ENCODE results near the gene IL2RA.

IL2RA gene

DNA sequence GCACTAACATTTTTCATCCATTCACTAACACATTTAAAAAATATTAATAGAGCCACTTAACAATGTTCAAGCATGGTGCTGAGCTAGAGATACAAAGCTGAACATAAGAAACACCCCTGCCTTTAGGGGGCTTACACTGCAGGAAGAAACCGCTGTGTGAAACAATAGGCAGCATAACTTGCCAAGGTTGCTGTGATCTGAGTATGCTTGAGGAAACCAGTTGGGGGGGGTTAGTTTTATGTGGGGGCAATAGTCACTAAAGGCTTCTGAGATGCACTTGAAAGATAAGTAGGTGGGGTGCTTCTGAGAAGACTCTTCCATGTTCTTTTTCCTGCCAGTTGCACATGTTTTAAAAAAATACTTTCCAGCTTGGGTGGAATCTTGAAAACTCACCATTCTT, 29.5 kb upstream of the IL2RA start:
- TF ChIP-seq ZFX (IDR thresholded peaks at IDR 0.05) (no peak), CTCF (conservative IDR thresholded peaks at IDR 0.05) (no peak)
- H3K27ac ChIP-seq = no peak overlapping the region

- TF ChIP-seq ZFX (IDR thresholded peaks at IDR 0.05) (no peak; the same call in none of the 2 replicates), CTCF (conservative IDR thresholded peaks at IDR 0.05) (no peak)
- H3K27ac ChIP-seq = peak overlapping the region; percentile 86
Measured at GRCh38 chr10:6089334-6090219, 27.4 kb upstream of the IL2RA start.

DNA sequence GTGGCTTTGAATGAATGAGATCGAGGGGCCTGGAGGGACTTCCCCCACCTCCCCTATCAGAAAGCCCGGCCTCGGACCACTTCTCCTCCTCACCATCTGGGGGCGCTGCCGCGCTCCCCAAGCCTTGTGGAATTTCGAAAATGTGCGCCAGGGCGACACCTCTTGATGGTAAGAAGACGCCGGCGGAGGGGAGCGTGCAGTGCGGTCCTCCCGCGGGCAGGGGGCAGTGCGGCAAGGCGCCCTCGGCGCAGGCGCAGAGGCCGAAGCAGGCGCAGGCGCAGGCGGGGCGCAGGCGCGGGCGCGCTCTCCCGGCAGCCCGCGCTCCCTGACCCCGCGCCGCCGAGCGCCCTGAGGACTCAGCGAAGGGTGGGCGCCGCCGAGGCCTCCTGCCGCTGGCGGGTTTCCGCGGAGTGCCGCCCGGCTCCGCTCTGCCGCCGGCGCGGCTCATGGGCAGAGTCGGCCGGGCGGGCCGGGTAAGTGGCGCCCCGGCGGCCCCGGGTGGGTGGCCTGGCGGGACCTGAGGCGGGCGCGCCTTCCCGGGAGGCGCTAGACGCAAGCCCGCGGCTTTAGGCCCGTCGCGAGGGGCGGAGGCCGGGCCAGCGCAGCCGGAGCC, 26.7 kb upstream of the IL2RA start, which contains the start of gene RBM17:
TSS of gene RBM17 (plus strand) at position 314 of the 613 bp plus-strand sequence. CDS start 8,032 bp downstream, outside the sequence.
- TF ChIP-seq ZFX (IDR thresholded peaks at IDR 0.05) = peak; percentile 100
- TF ChIP-seq CTCF (conservative IDR thresholded peaks at IDR 0.05) = peak; percentile 100
- peak within 1 kb of the TSS; percentile 86 for H3K27ac ChIP-seq

- TF ChIP-seq ZFX (IDR thresholded peaks at IDR 0.05) (no peak), CTCF (conservative IDR thresholded peaks at IDR 0.05) (peak; percentile 95)
- no peak overlapping the region for H3K27ac ChIP-seq
Measured at GRCh38 chr10:6086375-6087233, 24.4 kb upstream of the IL2RA start.

DNA sequence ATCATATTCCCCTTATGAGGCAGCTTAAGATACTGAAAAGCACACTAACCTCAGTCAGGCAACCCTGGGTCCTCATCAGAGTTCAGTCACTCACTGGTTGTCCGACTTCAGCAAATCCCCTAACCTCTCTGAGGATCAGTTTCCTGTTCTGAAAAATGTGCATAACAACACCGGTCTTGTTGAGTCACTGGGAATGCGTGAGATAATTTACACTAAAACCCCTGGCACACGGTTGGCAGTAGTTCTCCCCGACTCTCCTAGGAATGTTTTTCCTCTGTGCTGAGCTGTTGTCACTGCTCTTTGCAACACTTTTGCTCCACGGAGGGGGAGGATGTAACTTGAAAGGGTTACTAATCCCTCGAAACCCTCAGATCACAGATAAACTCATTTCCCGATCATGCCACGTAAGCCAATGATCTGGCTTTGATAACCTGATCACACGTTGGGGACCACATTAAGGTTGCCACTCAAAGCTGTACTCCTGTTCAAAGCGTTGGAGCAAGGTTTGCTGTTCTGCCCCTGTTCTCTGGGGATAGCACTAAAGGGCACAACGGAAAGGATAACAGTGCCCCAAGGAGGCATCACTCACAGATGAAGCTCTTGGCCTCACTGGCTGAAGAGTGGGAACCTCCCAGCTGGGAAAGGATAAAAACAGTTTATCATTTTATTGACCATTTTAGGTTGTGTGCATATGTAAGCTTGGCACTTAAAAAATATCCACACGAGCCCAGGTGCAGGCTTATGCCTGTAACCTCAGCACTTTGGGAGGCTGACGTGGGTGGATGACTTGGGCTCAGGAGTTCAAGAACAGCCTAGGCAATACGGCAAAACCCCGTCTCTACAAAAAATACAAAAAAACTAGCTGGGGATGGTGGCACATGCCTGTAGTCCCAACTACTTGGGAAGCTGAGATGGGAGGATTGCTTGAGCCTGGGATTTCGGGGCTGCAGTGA, 21.6 kb upstream of the IL2RA start:
- no peak overlapping the region for H3K27ac ChIP-seq
- TF ChIP-seq CTCF (conservative IDR thresholded peaks at IDR 0.05) (no peak), ZFX (IDR thresholded peaks at IDR 0.05) (no peak)

Measured in C4-2B (cell line).